Smooth muscle cell (in vitro differentiated cells): Measurements from ENCODE around the gene HSPA12B. TPM values are rescaled to one million over a fixed set of nuclear protein-coding genes. Genes with fewer than 3 reads are reported as not detected.

ENCODE experiments used
- DNase-seq: peaks from one replicate; lab custom pipeline; 2025; ENCODE audit not compliant: unreplicated experiment; lab: John Stamatoyannopoulos, UW
- H2AFZ ChIP-seq: fragments of 200-600 bp; sonication (generic); 2 replicates; pipeline ENCODE4 v1.6.0; 2016; ENCODE audit warnings: antibody characterized with exemption, low read depth, mild to moderate bottlenecking
- H3F3A ChIP-seq: fragments of 200-600 bp; sonication (generic); 2 replicates; pipeline ENCODE4 v1.6.0; 2017; ENCODE audit warnings: antibody characterized with exemption, low read depth
- H3K27ac ChIP-seq: fragments of 200-600 bp; sonication (generic); 2 replicates; pipeline ENCODE4 v1.5.1; 2016; ENCODE audit warnings: low read depth, mild to moderate bottlenecking
- H3K27me3 ChIP-seq: fragments of 200-600 bp; sonication (generic); 2 replicates; pipeline ENCODE4 v1.6.1; 2016; ENCODE audit warnings: low read depth, mild to moderate bottlenecking
- H3K36me3 ChIP-seq: fragments of 200-600 bp; sonication (generic); 2 replicates; pipeline ENCODE4 v1.5.1; 2016; ENCODE audit warnings: low read depth
- H3K4me1 ChIP-seq: fragments of 200-600 bp; sonication (generic); 2 replicates; pipeline ENCODE4 v1.5.1; 2016; ENCODE audit warnings: low read depth
- H3K4me2 ChIP-seq: fragments of 200-600 bp; sonication (generic); 2 replicates; pipeline ENCODE4 v1.6.0; 2016; ENCODE audit warnings: mild to moderate bottlenecking
- H3K4me3 ChIP-seq: fragments of 200-600 bp; sonication (generic); 2 replicates; pipeline ENCODE4 v1.5.1; 2016; ENCODE audit warnings: mild to moderate bottlenecking
- H3K79me2 ChIP-seq: fragments of 200-600 bp; sonication (generic); 2 replicates; pipeline ENCODE4 v1.6.0; 2016; ENCODE audit warnings: low read depth, mild to moderate bottlenecking
- H3K9ac ChIP-seq: fragments of 200-600 bp; sonication (generic); 2 replicates; pipeline ENCODE4 v1.6.0; 2016; ENCODE audit warnings: low read depth
- H3K9me3 ChIP-seq: fragments of 200-600 bp; sonication (generic); replicated peaks from 2 replicates; pipeline ENCODE4 v1.5.1; 2016; ENCODE audit warnings: low read depth
- H4K20me1 ChIP-seq: fragments of 200-600 bp; sonication (generic); 2 replicates; pipeline ENCODE4 v1.6.0; 2016; ENCODE audit warnings: low read depth
- WGBS: methylation state at CpG from one replicate; pipeline ENCODE4 v1.1.7; 2016; ENCODE audit warnings: low lambda C conversion rate; 5-methylcytosine and 5-hydroxymethylcytosine counted together
- polyA plus RNA-seq: library from polyadenylated mRNA; unstranded; fragments of >200 nt; fragmentation: Nextera tagmentation; extraction: Ambion mirVana; gene quantifications from 2 replicates; pipeline ENCODE4 v1.2.1, GENCODE V29; 2016
- total RNA-seq: library from RNA; depleted of rRNA; stranded (reverse); fragments of >200 nt; gene quantifications from 2 replicates; pipeline ENCODE4 v1.2.3, GENCODE V29; 2014
- TF ChIP-seq, protein P1 (sequence below): fragments of 200-600 bp; sonication (generic); IDR thresholded peaks from 2 replicates; pipeline ENCODE4 v1.5.1; 2017; ENCODE audit warnings: borderline replicate concordance, mild to moderate bottlenecking, antibody characterized with exemption; ENCODE audit not compliant: insufficient read depth, poor library complexity, severe bottlenecking

HSPA12B gene
- total and polyA plus RNA-seq, 2 experiments from 2014 or later = 0.04 to 1.0 TPM

DNA sequence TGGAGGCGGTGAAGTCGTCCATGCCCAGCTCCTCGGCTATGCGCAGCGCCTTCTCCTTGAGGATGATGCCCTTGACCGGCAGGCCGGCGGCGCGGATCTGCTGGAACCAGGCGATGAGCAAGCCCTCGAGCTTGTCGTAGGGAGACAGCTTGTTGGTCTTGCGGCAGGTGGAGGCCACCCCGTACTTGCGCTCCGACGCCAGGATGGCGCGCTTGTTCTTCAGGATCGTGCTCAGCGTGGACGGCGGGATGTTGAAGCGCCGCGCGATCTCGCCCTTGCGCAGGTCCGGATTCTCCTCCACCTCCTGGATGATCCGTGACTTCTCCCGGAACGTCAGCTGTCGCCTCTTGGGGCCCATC lies 53.6 kb downstream of the HSPA12B start:
- Histone ChIP-seq H3K9ac (no peak overlapping the region), H2AFZ (no peak overlapping the region)

DNA sequence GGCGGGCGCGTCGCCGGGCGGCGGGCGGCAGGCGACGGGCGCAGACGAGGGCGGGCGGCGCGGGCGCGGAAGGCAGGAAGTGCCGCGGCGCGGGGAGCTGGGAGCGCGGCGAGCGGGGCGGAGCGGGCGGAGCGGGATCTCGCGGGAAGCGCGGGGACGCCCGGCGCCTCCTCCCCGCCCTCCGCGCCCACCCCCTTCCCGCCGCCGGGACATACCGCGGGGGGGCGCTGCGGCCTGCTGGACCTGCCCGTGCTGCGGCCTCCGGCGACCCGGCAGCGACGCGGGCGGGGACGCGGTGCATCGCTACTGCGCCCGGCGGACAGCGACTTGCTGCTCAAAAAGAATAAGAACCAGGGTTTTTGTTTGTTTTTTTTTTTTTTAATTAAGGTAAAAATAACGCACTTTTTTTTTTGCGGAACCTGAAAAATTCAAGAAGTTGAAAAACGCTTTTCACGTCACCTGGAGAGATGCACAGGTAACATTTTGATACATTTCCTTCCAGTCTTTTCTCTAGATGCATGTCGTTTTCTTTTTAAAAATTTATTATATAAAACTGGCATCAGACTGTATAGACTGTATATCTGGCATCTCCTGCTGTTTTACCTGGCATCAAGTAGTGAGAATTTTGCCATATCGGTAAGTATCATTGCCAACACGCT lies 54.3 kb downstream of the HSPA12B start, which contains the start of gene CENPB:
CENPB (minus strand) TSS at position 76 of the 659 bp plus-strand sequence. CDS start 257 bp downstream, outside the sequence.
- no peak within 1 kb of the TSS for H2AFZ ChIP-seq
- H3K36me3 ChIP-seq = no peaks in the 10 kb centered on the region
- no peaks in the 10 kb centered on the region for H3K9me3 ChIP-seq
- TF ChIP-seq, protein P1, sequence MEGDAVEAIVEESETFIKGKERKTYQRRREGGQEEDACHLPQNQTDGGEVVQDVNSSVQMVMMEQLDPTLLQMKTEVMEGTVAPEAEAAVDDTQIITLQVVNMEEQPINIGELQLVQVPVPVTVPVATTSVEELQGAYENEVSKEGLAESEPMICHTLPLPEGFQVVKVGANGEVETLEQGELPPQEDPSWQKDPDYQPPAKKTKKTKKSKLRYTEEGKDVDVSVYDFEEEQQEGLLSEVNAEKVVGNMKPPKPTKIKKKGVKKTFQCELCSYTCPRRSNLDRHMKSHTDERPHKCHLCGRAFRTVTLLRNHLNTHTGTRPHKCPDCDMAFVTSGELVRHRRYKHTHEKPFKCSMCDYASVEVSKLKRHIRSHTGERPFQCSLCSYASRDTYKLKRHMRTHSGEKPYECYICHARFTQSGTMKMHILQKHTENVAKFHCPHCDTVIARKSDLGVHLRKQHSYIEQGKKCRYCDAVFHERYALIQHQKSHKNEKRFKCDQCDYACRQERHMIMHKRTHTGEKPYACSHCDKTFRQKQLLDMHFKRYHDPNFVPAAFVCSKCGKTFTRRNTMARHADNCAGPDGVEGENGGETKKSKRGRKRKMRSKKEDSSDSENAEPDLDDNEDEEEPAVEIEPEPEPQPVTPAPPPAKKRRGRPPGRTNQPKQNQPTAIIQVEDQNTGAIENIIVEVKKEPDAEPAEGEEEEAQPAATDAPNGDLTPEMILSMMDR = peak; percentile 85
- H3K27me3 ChIP-seq = no peaks in the 10 kb centered on the region
- peaks cover 24% of the 10 kb centered on the region for H3K79me2 ChIP-seq
- DNase-seq = peak; percentile 71
- peak within 1 kb of the TSS; percentile 94 for H3K4me2 ChIP-seq
- peaks cover 12% of the 10 kb centered on the region for H3F3A ChIP-seq
- peaks cover 35% of the 10 kb centered on the region for H4K20me1 ChIP-seq
- WGBS = 12% methylated on average over 22 of the region's 70 CpGs
- no peak within 1 kb of the TSS for H3K27ac ChIP-seq
- H3K4me1 ChIP-seq = peaks cover 5% of the 10 kb centered on the region
- H3K4me3 ChIP-seq = peak within 1 kb of the TSS; percentile 62
- peak within 1 kb of the TSS; percentile 7 for H3K9ac ChIP-seq

More for the DNA sequence above, 53.6 kb downstream of the HSPA12B start:
- peaks cover 35% of the 10 kb centered on the region for H4K20me1 ChIP-seq
- peak overlapping the region; percentile 94 for H3K4me2 ChIP-seq
- TF ChIP-seq, protein P1 = no peak
- no peak for DNase-seq
- peak overlapping the region; percentile 62 for H3K4me3 ChIP-seq
- peaks cover 6% of the 10 kb centered on the region for H3K4me1 ChIP-seq
- peaks cover 24% of the 10 kb centered on the region for H3K79me2 ChIP-seq
- no peaks in the 10 kb centered on the region for H3K27me3 ChIP-seq
- no peaks in the 10 kb centered on the region for H3K9me3 ChIP-seq
- no peaks in the 10 kb centered on the region for H3K36me3 ChIP-seq
- H3F3A ChIP-seq = peaks cover 16% of the 10 kb centered on the region
- no peak overlapping the region for H3K27ac ChIP-seq
- 4% methylated on average over 24 of the region's 35 CpGs for WGBS

DNA sequence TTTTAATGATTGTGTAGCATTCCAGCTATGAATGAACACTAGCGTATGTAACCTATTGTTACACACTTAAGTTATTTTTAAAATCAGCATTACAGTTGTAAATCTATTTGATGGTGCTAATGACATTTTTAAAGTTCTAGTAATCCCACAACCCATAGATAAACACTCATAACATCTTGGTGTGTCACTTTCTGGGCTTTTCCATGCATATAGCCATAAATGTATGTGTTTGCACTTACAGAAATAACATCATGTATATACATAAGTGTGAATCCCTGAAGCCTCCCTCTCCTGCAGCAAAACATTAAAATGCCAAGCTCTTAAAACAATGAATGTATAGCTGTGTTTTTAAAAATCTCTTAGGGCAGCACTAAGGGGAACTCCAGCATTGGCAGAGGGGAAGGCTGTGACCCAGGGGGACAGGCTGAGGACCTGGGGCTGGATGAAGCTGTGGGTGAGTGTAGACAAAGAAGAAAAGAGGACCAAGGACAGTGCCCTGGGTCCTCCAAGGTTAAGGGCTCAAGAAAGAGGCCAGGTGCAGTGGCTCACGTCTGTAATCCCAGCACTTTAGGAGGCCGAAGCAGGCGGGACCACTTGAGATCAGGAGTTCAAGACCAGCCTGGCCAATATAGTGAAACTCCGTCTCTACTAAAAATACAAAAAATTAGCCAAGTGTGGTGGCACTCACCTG lies 55.0 kb downstream of the HSPA12B start:
- TF ChIP-seq, protein P1 = no peak
- H3K27ac ChIP-seq = no peak overlapping the region
- DNase-seq = no peak
- WGBS = 78% methylated on average over 5 of the region's 5 CpGs
- no peaks in the 10 kb centered on the region for H3K36me3 ChIP-seq
- H3K79me2 ChIP-seq = peaks cover 24% of the 10 kb centered on the region
- H3K9me3 ChIP-seq = no peaks in the 10 kb centered on the region
- peak overlapping the region; percentile 7 for H3K9ac ChIP-seq
- peaks cover 6% of the 10 kb centered on the region for H3F3A ChIP-seq
- H3K4me1 ChIP-seq = peaks cover 5% of the 10 kb centered on the region
- peak overlapping the region; percentile 87 for H3K4me2 ChIP-seq
- H3K4me3 ChIP-seq = peak overlapping the region; percentile 62
- no peak overlapping the region for H2AFZ ChIP-seq
- peaks cover 33% of the 10 kb centered on the region for H4K20me1 ChIP-seq
- no peaks in the 10 kb centered on the region for H3K27me3 ChIP-seq
